SK-N-SH treated with all-trans-retinoic acid at 6 μM for 48 hours (cell line): Measurements from ENCODE around the gene STX5.
A peak's percentile ranks its signal among the peaks of the same experiment; 100 is the strongest.
"Not testable (repeated sequence)": the region's sequence is repeated elsewhere in the genome, so short reads cannot be mapped to it uniquely, and the experiment has no call there.

Source experiments
- ATAC-seq: fragments of 200-7000 bp; cut with Tn5 transposase; 3 replicates; pipeline ENCODE4 v1.9.1; 2020; ENCODE audit warnings: mild to moderate bottlenecking, moderate library complexity
- ARNTL ChIP-seq: fragments of 450-650 bp; formaldehyde crosslinking; IDR thresholded peaks from 2 replicates; pipeline ENCODE4 v1.5.0; 2020; ENCODE audit warnings: low read depth, mild to moderate bottlenecking, moderate library complexity, borderline replicate concordance
- CSDC2 ChIP-seq: fragments of 250-450 bp; sonication (Bioruptor Pico); IDR thresholded peaks from 2 replicates; pipeline ENCODE4 v1.5.0; 2020; ENCODE audit warnings: mild to moderate bottlenecking, moderate library complexity
- ESRRG ChIP-seq: fragments of 250-450 bp; sonication (Bioruptor Pico); IDR thresholded peaks from 2 replicates; pipeline ENCODE4 v1.6.1; 2021; ENCODE audit warnings: mild to moderate bottlenecking
- ISL1 ChIP-seq: fragments of 250-450 bp; sonication (Bioruptor Pico); IDR thresholded peaks from 2 replicates; pipeline ENCODE4 v2.1.2; 2022; ENCODE audit warnings: mild to moderate bottlenecking, moderate library complexity
- TCF4 ChIP-seq: fragments of 250-450 bp; sonication (Bioruptor Pico); IDR thresholded peaks from 2 replicates; pipeline ENCODE4 v1.8.0; 2021; ENCODE audit warnings: mild to moderate bottlenecking, moderate library complexity, borderline replicate concordance
- TSHZ2 ChIP-seq: fragments of 250-450 bp; sonication (Bioruptor Pico); IDR thresholded peaks from 2 replicates; pipeline ENCODE4 v1.5.0; 2020; ENCODE audit warnings: mild to moderate bottlenecking, moderate library complexity
- ZFP3 ChIP-seq: fragments of 250-450 bp; sonication (Bioruptor Pico); IDR thresholded peaks from 2 replicates; pipeline ENCODE4 v1.5.0; 2020; ENCODE audit warnings: mild to moderate bottlenecking, moderate library complexity
- ZNF70 ChIP-seq: fragments of 450-650 bp; formaldehyde crosslinking; IDR thresholded peaks from 2 replicates; pipeline ENCODE4 v1.5.0; 2020; ENCODE audit warnings: mild to moderate bottlenecking, moderate library complexity
- ZNF8 ChIP-seq: fragments of 450-650 bp; formaldehyde crosslinking; IDR thresholded peaks from 2 replicates; pipeline ENCODE4 v1.5.0; 2020; ENCODE audit warnings: mild to moderate bottlenecking, moderate library complexity
- TF ChIP-seq, protein P1 (sequence below): fragments of 250-450 bp; sonication (Bioruptor Pico); IDR thresholded peaks from 2 replicates; pipeline ENCODE4 v1.8.0; 2021; ENCODE audit warnings: low read depth, mild to moderate bottlenecking, moderate library complexity, borderline replicate concordance
- TF ChIP-seq, protein P2 (sequence below): fragments of 250-450 bp; sonication (Bioruptor Pico); IDR thresholded peaks from 2 replicates; pipeline ENCODE4 v1.5.1; 2021; ENCODE audit warnings: mild to moderate bottlenecking, moderate library complexity
- TF ChIP-seq, protein P3 (sequence below): fragments of 250-450 bp; sonication (Bioruptor Pico); IDR thresholded peaks from 2 replicates; pipeline ENCODE4 v1.5.1; 2020; ENCODE audit warnings: low read depth, mild to moderate bottlenecking, moderate library complexity

Gene STX5

DNA sequence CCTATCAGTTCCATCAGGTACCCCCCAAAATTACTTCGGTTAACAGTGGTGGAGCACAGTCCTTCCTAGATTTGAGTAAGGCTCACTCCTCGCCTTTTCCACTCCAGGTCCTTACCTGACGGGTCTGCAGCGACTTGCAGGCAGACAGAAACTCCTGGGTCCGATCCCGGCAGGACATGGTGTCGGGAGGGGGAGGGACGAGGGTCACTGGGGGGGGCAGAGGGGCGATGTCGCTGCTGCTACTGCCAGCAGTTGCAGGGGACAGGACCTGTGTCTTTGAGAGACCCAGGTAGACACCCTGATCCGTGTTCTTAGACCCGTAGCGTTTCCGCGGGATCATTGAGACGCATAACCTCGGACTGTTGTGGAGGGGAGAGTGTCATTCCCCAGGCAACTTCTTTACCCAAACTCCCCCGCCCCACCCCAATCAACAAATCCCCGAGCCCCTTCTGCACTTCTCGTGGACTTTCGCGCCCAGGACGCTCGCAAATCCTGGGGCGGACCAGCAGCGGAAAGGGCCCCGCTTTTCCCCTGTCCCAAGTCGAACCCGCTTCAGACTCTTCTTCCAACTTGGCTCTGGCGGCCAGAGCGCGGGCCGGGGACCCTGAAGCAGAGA is 839 bp downstream of the STX5 start:
- TF ChIP-seq ZNF8 (CRISPR knock-in tag): no peak
- TF ChIP-seq, protein P1, sequence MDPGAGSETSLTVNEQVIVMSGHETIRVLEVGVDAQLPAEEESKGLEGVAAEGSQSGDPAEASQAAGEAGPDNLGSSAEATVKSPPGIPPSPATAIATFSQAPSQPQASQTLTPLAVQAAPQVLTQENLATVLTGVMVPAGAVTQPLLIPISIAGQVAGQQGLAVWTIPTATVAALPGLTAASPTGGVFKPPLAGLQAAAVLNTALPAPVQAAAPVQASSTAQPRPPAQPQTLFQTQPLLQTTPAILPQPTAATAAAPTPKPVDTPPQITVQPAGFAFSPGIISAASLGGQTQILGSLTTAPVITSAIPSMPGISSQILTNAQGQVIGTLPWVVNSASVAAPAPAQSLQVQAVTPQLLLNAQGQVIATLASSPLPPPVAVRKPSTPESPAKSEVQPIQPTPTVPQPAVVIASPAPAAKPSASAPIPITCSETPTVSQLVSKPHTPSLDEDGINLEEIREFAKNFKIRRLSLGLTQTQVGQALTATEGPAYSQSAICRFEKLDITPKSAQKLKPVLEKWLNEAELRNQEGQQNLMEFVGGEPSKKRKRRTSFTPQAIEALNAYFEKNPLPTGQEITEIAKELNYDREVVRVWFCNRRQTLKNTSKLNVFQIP (CRISPR knock-in tag): peak; percentile 26; the same call in 1 of the 2 replicates

DNA sequence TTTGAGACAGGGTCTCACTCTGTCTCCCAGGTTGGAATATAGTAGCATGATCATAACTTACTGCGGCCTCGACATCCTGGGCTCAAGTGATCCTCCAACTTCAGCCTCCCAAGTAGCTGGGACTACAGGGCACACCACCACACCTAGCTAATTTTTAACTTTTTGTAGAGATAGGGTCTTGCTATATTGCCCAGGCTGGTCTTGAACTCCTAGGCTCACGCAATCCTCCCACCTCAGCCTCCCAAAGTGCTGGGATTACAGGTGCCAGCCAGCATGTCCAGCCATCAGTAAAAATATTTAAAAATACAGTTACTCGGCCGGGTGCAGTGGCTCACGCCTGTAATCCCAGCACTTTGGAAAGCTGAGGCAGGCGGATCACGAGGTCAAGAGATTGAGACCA is 3.7 kb downstream of the STX5 start:
- ATAC-seq: not testable (repeated sequence)

More for the DNA sequence above, 839 bp downstream of the STX5 start:
- peak; percentile 19; the same call in 2 of the 3 replicates for ATAC-seq

DNA sequence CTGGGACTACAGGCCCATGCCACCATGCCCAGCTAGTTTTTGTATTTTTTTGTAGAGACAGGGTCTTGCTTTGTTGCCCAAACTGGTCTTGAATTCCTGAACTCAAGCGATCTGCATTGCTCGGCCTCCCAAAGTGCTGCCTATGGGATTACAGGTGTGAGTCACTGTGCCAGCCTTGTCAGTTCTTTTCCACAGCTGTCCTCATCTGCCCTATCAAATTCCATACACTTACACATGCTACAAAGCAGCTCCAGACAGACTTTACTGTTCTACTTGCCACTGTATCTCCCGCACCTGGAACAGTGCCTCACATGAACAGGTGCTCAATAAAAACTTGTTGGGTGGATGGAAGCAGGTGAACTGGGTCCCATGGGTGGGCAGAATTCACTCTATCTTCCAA is 8.2 kb downstream of the STX5 start:
- TF ChIP-seq, protein P1 (CRISPR knock-in tag): no peak
- TF ChIP-seq, protein P2, sequence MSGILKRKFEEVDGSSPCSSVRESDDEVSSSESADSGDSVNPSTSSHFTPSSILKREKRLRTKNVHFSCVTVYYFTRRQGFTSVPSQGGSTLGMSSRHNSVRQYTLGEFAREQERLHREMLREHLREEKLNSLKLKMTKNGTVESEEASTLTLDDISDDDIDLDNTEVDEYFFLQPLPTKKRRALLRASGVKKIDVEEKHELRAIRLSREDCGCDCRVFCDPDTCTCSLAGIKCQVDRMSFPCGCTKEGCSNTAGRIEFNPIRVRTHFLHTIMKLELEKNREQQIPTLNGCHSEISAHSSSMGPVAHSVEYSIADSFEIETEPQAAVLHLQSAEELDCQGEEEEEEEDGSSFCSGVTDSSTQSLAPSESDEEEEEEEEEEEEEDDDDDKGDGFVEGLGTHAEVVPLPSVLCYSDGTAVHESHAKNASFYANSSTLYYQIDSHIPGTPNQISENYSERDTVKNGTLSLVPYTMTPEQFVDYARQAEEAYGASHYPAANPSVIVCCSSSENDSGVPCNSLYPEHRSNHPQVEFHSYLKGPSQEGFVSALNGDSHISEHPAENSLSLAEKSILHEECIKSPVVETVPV (CRISPR knock-in tag): no peak
- no peak for TF ChIP-seq ISL1 (CRISPR knock-in tag)
- TF ChIP-seq, protein P3, sequence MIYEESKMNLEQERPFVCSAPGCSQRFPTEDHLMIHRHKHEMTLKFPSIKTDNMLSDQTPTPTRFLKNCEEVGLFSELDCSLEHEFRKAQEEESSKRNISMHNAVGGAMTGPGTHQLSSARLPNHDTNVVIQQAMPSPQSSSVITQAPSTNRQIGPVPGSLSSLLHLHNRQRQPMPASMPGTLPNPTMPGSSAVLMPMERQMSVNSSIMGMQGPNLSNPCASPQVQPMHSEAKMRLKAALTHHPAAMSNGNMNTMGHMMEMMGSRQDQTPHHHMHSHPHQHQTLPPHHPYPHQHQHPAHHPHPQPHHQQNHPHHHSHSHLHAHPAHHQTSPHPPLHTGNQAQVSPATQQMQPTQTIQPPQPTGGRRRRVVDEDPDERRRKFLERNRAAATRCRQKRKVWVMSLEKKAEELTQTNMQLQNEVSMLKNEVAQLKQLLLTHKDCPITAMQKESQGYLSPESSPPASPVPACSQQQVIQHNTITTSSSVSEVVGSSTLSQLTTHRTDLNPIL (CRISPR knock-in tag): no peak
- TF ChIP-seq ESRRG: no peak
- TF ChIP-seq TSHZ2 (CRISPR knock-in tag): no peak
- TF ChIP-seq, all 23 proteins: peak for 0
- no peak for ATAC-seq

- TF ChIP-seq ARNTL (CRISPR knock-in tag): no peak
- no peak for TF ChIP-seq ZNF8 (CRISPR knock-in tag)
- TF ChIP-seq, protein P2 (CRISPR knock-in tag): no peak
- TF ChIP-seq TCF4 (CRISPR knock-in tag): no peak
- TF ChIP-seq ZNF70 (CRISPR knock-in tag): no peak
These were observed 14.7 kb downstream of the STX5 start for GRCh38 chr11:62817129-62817528.

GRCh38 chr11:62816557-62816956 is 15.3 kb downstream of the STX5 start:
- TF ChIP-seq ZFP3 (CRISPR knock-in tag): no peak
- no peak for TF ChIP-seq CSDC2 (CRISPR knock-in tag)
- no peak for ATAC-seq

More at GRCh38 chr11:62817129-62817528, 14.7 kb downstream of the STX5 start:
- no peak for ATAC-seq
